Colonic mucosa (tissue), 4 donors: ENCODE measurements around the gene DCDC2. TPM values are rescaled to one million over a fixed set of nuclear protein-coding genes. Genes with fewer than 3 reads are reported as not detected.

ENCODE experiments used
- DNase-seq: peaks from one replicate; pipeline ENCODE4 v3.0.0-alpha.2; 2020
- H3K27ac ChIP-seq: fragments of 200-600 bp; one replicate; pipeline ENCODE4 v1.8.0; 2021
- H3K27me3 ChIP-seq: fragments of 200-600 bp; one replicate; pipeline ENCODE4 v1.8.0; 2021
- H3K36me3 ChIP-seq: fragments of 200-600 bp; one replicate; pipeline ENCODE4 v1.8.0; 2021
- H3K4me1 ChIP-seq: fragments of 200-600 bp; one replicate; pipeline ENCODE4 v1.8.0; 2021; ENCODE audit warnings: mild to moderate bottlenecking
- H3K4me3 ChIP-seq: fragments of 200-600 bp; one replicate; pipeline ENCODE4 v1.8.0; 2021
- H3K9ac ChIP-seq, 2 donors: one replicate each; pipeline ENCODE4 v1.7.0; 2013; ENCODE audit warnings: control low read depth in 2 of 2, low read depth in 2 of 2, low read length in 2 of 2
- H3K9me3 ChIP-seq: fragments of 200-600 bp; one replicate; pipeline ENCODE4 v1.8.0; 2021
- CTCF ChIP-seq: fragments of 200-600 bp; IDR thresholded peaks from one replicate; pipeline ENCODE4 v1.8.0; 2022; ENCODE audit warnings: antibody characterized with exemption, mild to moderate bottlenecking
- intact Hi-C: fragments of 100-400 bp; cut with DNase I; formaldehyde crosslinking; loops from one replicate; pipeline ENCODE4 v1.14.1; 2022
- total RNA-seq, 2 donors: library from RNA; stranded (reverse); fragmentation: NEBNext Ultra II Directional in 1 of 2; extraction: Animal tissue kit (Norgen Biotek cat#: 25700) in 1 of 2; gene quantifications; one replicate each; pipeline ENCODE4 v1.2.1, GENCODE V29; 2021
- donor health status: healthy.
- donor health status: DM: no; HTN: no; CAD: no.
- donor health status: DM: no; HTN: no; CAD: no.

Gene DCDC2
- total RNA-seq, 2 donors from 2014 or later, result 3.3 to 9.4 TPM

DNA sequence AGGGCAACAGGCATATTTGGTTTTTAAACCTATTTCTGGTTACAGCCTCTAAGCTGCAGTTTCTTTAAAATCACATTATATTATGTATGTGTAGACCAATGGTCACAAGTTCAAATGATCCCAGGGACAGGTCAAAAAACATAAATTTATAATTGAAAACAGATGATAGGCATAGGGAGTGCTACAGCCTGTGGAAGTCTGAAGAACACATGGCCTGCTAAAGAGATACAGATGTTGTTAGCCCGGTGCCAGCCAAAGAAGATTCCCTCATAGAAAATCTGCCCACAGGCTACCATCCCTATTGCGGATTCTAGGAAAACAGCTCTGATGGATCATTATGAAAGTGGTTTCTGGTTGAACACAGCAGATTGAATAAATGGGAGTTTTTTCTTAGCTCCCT lies 166.5 kb downstream of the DCDC2 start:
- no peak for TF ChIP-seq CTCF

DNA sequence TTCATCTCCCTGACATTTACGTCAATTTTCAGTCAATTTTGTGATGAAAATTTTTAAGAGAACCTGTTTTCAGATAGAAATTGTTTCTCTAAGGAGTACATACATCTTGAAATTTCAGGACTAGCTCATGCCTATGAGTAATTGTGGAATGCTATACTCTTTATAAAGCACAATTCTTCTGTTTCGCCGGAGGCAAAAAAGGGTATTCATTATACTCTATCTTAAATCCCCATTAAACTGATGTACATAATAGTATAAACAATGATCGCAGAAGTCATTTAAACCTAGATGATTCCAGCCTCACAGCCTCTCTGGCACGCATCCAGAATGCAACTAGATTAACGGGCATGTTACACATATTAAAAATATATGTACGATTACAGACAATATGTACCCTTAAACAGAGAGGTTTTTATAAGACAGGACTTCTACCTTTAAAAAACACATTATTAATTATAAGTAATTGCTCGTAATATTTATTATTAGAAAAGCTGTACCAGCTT lies 169.2 kb downstream of the DCDC2 start:
- intact Hi-C loops, result no loop called here
- no peaks in the 10 kb centered on the region for H3K36me3 ChIP-seq

More for the DNA sequence above, 166.5 kb downstream of the DCDC2 start:
- DNase-seq, result no peak
- peaks cover 4% of the 10 kb centered on the region for H3K4me1 ChIP-seq
- H3K9me3 ChIP-seq, result no peaks in the 10 kb centered on the region
- H3K4me3 ChIP-seq, result no peak overlapping the region
- H3K27ac ChIP-seq, result no peak overlapping the region
- H3K27me3 ChIP-seq, result no peaks in the 10 kb centered on the region
- no peaks in the 10 kb centered on the region for H3K36me3 ChIP-seq
- intact Hi-C loops, result no loop called here
- no peak overlapping the region for H3K9ac ChIP-seq

DNA sequence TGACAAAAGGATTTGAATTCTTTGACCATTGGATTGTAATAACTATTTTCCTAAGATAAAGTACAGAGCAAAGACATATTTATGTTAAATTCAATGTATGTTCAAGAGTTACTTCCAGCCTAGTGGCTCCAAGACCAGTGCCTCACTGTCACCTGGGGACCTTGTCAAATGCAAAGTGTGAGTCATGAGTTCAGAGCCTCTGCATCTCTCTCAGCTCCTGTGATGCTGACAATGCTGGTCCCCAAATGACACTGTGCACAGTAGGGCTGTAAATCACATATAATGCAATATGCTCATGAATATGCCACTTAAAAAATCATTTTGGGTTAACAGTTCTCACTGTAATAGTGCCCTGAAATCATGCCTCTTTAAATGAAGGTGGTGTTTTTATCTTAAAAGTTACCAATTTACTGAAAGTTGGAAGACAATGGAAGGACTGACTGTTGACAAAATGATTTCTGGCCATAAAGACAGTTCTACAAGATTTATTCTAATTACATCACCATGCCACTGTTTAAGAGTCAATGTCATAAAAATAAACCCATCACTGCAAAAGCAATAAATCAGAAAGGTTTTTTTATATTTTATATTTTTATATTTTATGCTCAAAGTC lies 169.8 kb downstream of the DCDC2 start:
- H3K27me3 ChIP-seq, result no peaks in the 10 kb centered on the region
- H3K36me3 ChIP-seq, result no peaks in the 10 kb centered on the region
- intact Hi-C loops, result no loop called here
- H3K27ac ChIP-seq, result no peak overlapping the region
- no peak overlapping the region for H3K4me3 ChIP-seq
- no peak overlapping the region for H3K9ac ChIP-seq
- no peak for TF ChIP-seq CTCF
- no peaks in the 10 kb centered on the region for H3K9me3 ChIP-seq
- H3K4me1 ChIP-seq, result no peaks in the 10 kb centered on the region
- no peak for DNase-seq

More for the DNA sequence above, 169.2 kb downstream of the DCDC2 start:
- TF ChIP-seq CTCF, result no peak
- Histone ChIP-seq H3K9me3 (no peaks in the 10 kb centered on the region), H3K27me3 (no peaks in the 10 kb centered on the region), H3K27ac (no peak overlapping the region), H3K9ac (no peak overlapping the region), H3K4me1 (no peaks in the 10 kb centered on the region), H3K4me3 (no peak overlapping the region)
- DNase-seq, result no peak

- no peak for TF ChIP-seq CTCF
- H3K36me3 ChIP-seq, result no peaks in the 10 kb centered on the region
- intact Hi-C loops, result no loop called here
- DNase-seq, result no peak
- H3K27ac ChIP-seq, result no peak overlapping the region
- no peaks in the 10 kb centered on the region for H3K27me3 ChIP-seq
- H3K4me1 ChIP-seq, result no peaks in the 10 kb centered on the region
- no peak overlapping the region for H3K9ac ChIP-seq
- H3K4me3 ChIP-seq, result no peak overlapping the region
- H3K9me3 ChIP-seq, result no peaks in the 10 kb centered on the region
Measured at GRCh38 chr6:24186349-24186748, 171.5 kb downstream of the DCDC2 start.

DNA sequence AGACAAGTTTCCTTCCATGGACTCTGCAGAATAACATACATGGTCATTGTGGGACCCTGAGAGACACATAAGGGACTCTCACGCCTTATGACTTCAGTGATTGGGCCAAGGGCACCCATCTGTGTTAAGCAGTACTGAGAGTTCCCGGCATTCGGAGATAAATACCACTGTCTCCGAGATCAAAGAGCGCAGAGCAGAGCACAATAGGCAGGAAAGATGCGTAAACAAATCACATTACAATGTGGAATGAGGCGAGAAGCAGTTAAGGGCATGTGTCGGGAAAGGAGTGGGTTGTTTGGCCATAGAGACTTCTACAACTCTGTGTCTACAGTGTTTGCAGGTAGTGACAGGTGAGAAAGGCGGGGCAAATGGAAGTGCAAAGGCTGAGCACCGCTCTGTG lies 174.3 kb downstream of the DCDC2 start:
- no peaks in the 10 kb centered on the region for H3K36me3 ChIP-seq
- no peak overlapping the region for H3K27ac ChIP-seq
- intact Hi-C loops, result no loop called here
- H3K9ac ChIP-seq, result no peak overlapping the region
- no peaks in the 10 kb centered on the region for H3K9me3 ChIP-seq
- no peak overlapping the region for H3K4me3 ChIP-seq
- H3K27me3 ChIP-seq, result no peaks in the 10 kb centered on the region
- DNase-seq, result no peak
- TF ChIP-seq CTCF, result no peak
- no peaks in the 10 kb centered on the region for H3K4me1 ChIP-seq
